OCI-LY7 (cell line): Measurements from ENCODE around the gene SPC24. TPM values are rescaled to one million over a fixed set of nuclear protein-coding genes. Genes with fewer than 3 reads are reported as not detected.
A peak's percentile ranks its signal among the peaks of the same experiment; 100 is the strongest.

Source experiments
- BruUV-seq: library from RNA; stranded (reverse); fragments of 400-500 nt; replicated peaks from 2 replicates; lab custom pipeline; 2021; lab: Mats Ljungman, UMichigan
- CTCF ChIA-PET: fragments of 300-600 bp; sonication (Branson Sonifier 250); formaldehyde crosslinking; loops from one replicate; lab custom pipeline; 2022; ENCODE audit warnings: antibody characterized with exemption; ENCODE audit not compliant: unreplicated experiment; lab: Charles Lee
- POLR2A ChIA-PET: fragments of 300-600 bp; sonication (Branson Sonifier 250); formaldehyde crosslinking; loops from one replicate; lab custom pipeline; 2022; ENCODE audit warnings: antibody characterized with exemption; lab: Charles Lee
- DNase-seq: peaks from one replicate; pipeline ENCODE4 v3.0.0-alpha.2; 2015; ENCODE audit warnings: low spot score
- H2AFZ ChIP-seq: fragments of 200-600 bp; sonication (generic), shearing (Covaris generic); 2 replicates; pipeline ENCODE4 v1.6.1; 2014; ENCODE audit warnings: mild to moderate bottlenecking, antibody characterized with exemption, low read length, moderate library complexity
- H3K27ac ChIP-seq: fragments of 200-600 bp; sonication (generic); 2 replicates; pipeline ENCODE4 v1.5.1; 2014; ENCODE audit warnings: mixed run types, low read depth, mild to moderate bottlenecking, moderate library complexity, low read length, inconsistent platforms; ENCODE audit not compliant: poor library complexity, severe bottlenecking
- H3K36me3 ChIP-seq: fragments of 200-600 bp; sonication (generic); 2 replicates; pipeline ENCODE4 v1.6.1; 2014; ENCODE audit warnings: mild to moderate bottlenecking, antibody characterized with exemption, low read length, moderate library complexity, mixed read lengths; ENCODE audit not compliant: insufficient read depth
- H3K4me1 ChIP-seq: fragments of 200-600 bp; sonication (generic); 2 replicates; pipeline ENCODE4 v1.5.1; 2014; ENCODE audit warnings: mild to moderate bottlenecking, low read length; ENCODE audit not compliant: insufficient read depth, poor library complexity, severe bottlenecking
- H3K4me2 ChIP-seq: fragments of 200-600 bp; sonication (generic); 2 replicates; pipeline ENCODE4 v1.6.1; 2014; ENCODE audit warnings: mild to moderate bottlenecking, low read length
- H3K4me3 ChIP-seq: fragments of 200-600 bp; sonication (generic); 2 replicates; pipeline ENCODE4 v1.5.1; 2014; ENCODE audit warnings: mild to moderate bottlenecking, low read depth, low read length; ENCODE audit not compliant: poor library complexity, severe bottlenecking
- H3K79me2 ChIP-seq: fragments of 200-600 bp; sonication (generic); 2 replicates; pipeline ENCODE4 v1.6.1; 2016; ENCODE audit warnings: low read depth, mild to moderate bottlenecking, low read length, moderate library complexity, mixed read lengths; ENCODE audit not compliant: insufficient read depth
- H3K9me2 ChIP-seq: fragments of 200-600 bp; sonication (generic); 2 replicates; pipeline ENCODE4 v1.6.1; 2016; ENCODE audit warnings: mild to moderate bottlenecking, low read length, mixed read lengths; ENCODE audit not compliant: insufficient read depth
- H3K9me3 ChIP-seq: fragments of 200-600 bp; sonication (generic); 2 replicates; pipeline ENCODE4 v1.6.1; 2014; ENCODE audit warnings: mild to moderate bottlenecking, mixed run types, low read length, mixed read lengths
- H4K20me1 ChIP-seq: fragments of 200-600 bp; sonication (generic); 2 replicates; pipeline ENCODE4 v1.6.1; 2014; ENCODE audit warnings: mild to moderate bottlenecking, antibody characterized with exemption, low read length, moderate library complexity, mixed read lengths; ENCODE audit not compliant: insufficient read depth
- EZH2phosphoT487 ChIP-seq: fragments of 200-600 bp; sonication (generic); IDR thresholded peaks from 2 replicates; pipeline ENCODE4 v1.6.1; 2018; ENCODE audit warnings: low read depth, borderline replicate concordance, mild to moderate bottlenecking, mixed run types, antibody characterized with exemption, low read length, moderate library complexity, mixed read lengths
- intact Hi-C: fragments of 100-400 bp; cut with micrococcal nuclease; formaldehyde crosslinking; loops from one replicate; pipeline ENCODE4 v1.10.0; 2022; ENCODE audit not compliant: unreplicated experiment
- total RNA-seq, 2 experiments: library from RNA; depleted of rRNA in 1 of 2; stranded (reverse); fragments of >200 nt in 1 of 2; shearing (Covaris generic) in 1 of 2; gene quantifications; 2 replicates each; pipeline ENCODE4 v1.2.3, GENCODE V29; 2014 to 2022
- TF ChIP-seq, protein P1 (sequence below): fragments of 200-600 bp; sonication (generic); conservative IDR thresholded peaks from 2 replicates; pipeline ENCODE4 v1.5.1; 2014; ENCODE audit warnings: mild to moderate bottlenecking, antibody characterized with exemption, low read length, moderate library complexity, mixed read lengths

The SPC24 gene
- total RNA-seq, 2 experiments from 2014 or later: 133 to 184 TPM

GRCh38 chr19:11197291-11198174 is 42.0 kb upstream of the SPC24 start, which contains the start of gene KANK2:
KANK2 (minus strand) TSS chr19:11197545; CDS start chr19:11194511, 3,034 bp downstream.
- CTCF ChIA-PET: no interaction called here

DNA sequence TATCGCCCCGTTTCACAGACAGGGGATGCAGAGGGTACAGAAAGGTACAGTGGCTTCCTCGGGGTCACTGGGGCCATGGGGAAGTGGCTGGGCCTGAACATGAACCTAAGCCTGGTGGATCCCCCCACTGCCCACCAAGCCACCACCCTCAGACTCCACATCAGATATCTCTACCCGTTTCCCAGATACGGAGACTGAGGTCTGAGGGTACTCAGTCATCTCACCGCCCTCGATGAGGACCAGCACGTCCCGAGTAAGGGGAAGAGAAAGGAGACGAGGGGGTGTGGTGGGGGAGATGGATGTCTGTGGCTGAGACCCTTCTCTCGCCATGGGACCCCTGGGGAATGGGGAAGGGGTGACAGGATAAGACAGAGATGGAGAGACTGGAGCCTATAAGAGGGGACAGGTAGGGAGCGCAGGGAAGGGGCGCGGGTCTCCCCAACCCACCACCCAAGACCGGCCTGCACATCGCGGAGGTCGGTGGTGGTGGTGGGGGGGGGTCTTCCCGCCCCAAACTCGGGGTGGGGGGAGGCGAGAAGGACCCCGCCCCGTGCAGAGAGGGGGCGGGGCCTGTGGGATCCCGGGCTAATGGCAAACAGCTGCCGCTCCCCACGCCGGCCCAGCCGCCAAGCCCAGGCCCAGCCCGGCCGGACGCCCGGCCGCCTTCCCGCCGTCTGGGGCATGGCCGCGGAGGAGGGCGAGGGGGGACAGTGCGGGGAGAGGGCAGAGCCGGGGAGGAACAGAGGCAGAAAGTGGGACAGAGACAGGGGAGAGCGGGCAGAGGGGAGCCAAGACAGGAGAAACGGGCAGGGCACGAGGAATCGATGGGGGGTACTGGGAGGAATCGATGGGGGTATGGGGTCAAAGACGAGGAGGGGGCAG is 41.1 kb upstream of the SPC24 start:
- Histone ChIP-seq H3K9me2 (no peaks in the 10 kb centered on the region), H2AFZ (no peak overlapping the region), H3K36me3 (peaks cover 33% of the 10 kb centered on the region), H3K9me3 (no peaks in the 10 kb centered on the region), H3K4me3 (peak overlapping the region; percentile 97), H3K27ac (peak overlapping the region; percentile 95), H4K20me1 (no peaks in the 10 kb centered on the region), H3K4me2 (peak overlapping the region; percentile 99), H3K4me1 (peaks cover 62% of the 10 kb centered on the region), H3K79me2 (peaks cover 31% of the 10 kb centered on the region)
- intact Hi-C loops: loop anchor here (2.0 to 10.0 kb wide), 3 partner anchors 42 to 542 kb away; partner anchors contain the start of genes ILF3 and SPC24
- ChIA-PET POLR2A (no interaction called here), CTCF (no interaction called here)
- no peak for TF ChIP-seq EZH2phosphoT487
- TF ChIP-seq, protein P1, sequence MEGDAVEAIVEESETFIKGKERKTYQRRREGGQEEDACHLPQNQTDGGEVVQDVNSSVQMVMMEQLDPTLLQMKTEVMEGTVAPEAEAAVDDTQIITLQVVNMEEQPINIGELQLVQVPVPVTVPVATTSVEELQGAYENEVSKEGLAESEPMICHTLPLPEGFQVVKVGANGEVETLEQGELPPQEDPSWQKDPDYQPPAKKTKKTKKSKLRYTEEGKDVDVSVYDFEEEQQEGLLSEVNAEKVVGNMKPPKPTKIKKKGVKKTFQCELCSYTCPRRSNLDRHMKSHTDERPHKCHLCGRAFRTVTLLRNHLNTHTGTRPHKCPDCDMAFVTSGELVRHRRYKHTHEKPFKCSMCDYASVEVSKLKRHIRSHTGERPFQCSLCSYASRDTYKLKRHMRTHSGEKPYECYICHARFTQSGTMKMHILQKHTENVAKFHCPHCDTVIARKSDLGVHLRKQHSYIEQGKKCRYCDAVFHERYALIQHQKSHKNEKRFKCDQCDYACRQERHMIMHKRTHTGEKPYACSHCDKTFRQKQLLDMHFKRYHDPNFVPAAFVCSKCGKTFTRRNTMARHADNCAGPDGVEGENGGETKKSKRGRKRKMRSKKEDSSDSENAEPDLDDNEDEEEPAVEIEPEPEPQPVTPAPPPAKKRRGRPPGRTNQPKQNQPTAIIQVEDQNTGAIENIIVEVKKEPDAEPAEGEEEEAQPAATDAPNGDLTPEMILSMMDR: no peak
- peak; percentile 53 for DNase-seq
- BruUV-seq: TSS peak; percentile 52

More at GRCh38 chr19:11197291-11198174, 42.0 kb upstream of the SPC24 start, which contains the start of gene KANK2:
- H3K4me3 ChIP-seq: peak within 1 kb of the TSS; percentile 97
- POLR2A ChIA-PET: no interaction called here
- H2AFZ ChIP-seq: peak within 1 kb of the TSS; percentile 5; the same call in 1 of the 2 replicates
- no TSS peak for BruUV-seq
- TF ChIP-seq, protein P1: no peak; the same call in 1 of the 2 replicates
- TF ChIP-seq EZH2phosphoT487: no peak
- peaks cover 31% of the 10 kb centered on the region for H3K79me2 ChIP-seq
- peak; percentile 86 for DNase-seq
- no peaks in the 10 kb centered on the region for H3K9me2 ChIP-seq
- H4K20me1 ChIP-seq: no peaks in the 10 kb centered on the region
- H3K9me3 ChIP-seq: no peaks in the 10 kb centered on the region
- H3K36me3 ChIP-seq: peaks cover 31% of the 10 kb centered on the region
- H3K4me1 ChIP-seq: peaks cover 53% of the 10 kb centered on the region
- H3K27ac ChIP-seq: peak within 1 kb of the TSS; percentile 95
- intact Hi-C loops: loop anchor here (2.0 to 10.0 kb wide), 3 partner anchors 43 to 543 kb away; partner anchors contain the start of genes ILF3 and SPC24
- H3K4me2 ChIP-seq: peak within 1 kb of the TSS; percentile 99
